A549 (cell line): Measurements from ENCODE around the gene HSPA2. TPM values are rescaled to one million over a fixed set of nuclear protein-coding genes. Genes with fewer than 3 reads are reported as not detected.

ENCODE experiments used
- ATAC-seq, 2 experiments: fragments of 200-7000 bp in 1 of 2; fragments of >200 bp in 1 of 2; cut with Nextera tagmentation in 1 of 2; cut with Tn5 transposase in 1 of 2; 3 replicates each; pipeline versions ENCODE4 v1.8.0 to v1.9.1; 2018 to 2020; ENCODE audit warnings: mild to moderate bottlenecking in 1 of 2, moderate library complexity in 1 of 2
- CTCF ChIA-PET: fragments of 300-600 bp; sonication (Branson Sonifier 250); formaldehyde crosslinking; extraction: SDS; loops from one replicate; lab custom pipeline; 2021; ENCODE audit warnings: antibody characterized with exemption, inconsistent platforms; lab: Yijun Ruan, JAX
- POLR2A ChIA-PET: fragments of 350-600 bp; formaldehyde crosslinking; extraction: SDS; loops from one replicate; lab custom pipeline; 2021; ENCODE audit warnings: antibody characterized with exemption, inconsistent platforms; lab: Yijun Ruan, JAX
- DNase-seq, 2 experiments: peaks; one replicate each; pipeline versions ENCODE4 v3.0.0 to v3.0.0-alpha.2; 2011 to 2016; ENCODE audit warnings: low read depth in 1 of 2, low spot score in 1 of 2
- FAIRE-seq: peaks from 2 replicates; lab custom pipeline; 2011; peaks lifted over from hg19 to GRCh38; lab: Jason Lieb, UNC
- H3K27ac ChIP-seq, 2 experiments: fragments of >200 bp; sonication (Bioruptor Twin); formaldehyde crosslinking; 3 replicates each; pipeline ENCODE4 v1.5.1; 2016 to 2017
- H3K4me1 ChIP-seq: fragments of >200 bp; sonication (Bioruptor Twin); formaldehyde crosslinking; 3 replicates; pipeline ENCODE4 v1.6.1; 2016
- H3K4me2 ChIP-seq: fragments of >200 bp; sonication (Bioruptor Twin); formaldehyde crosslinking; 3 replicates; pipeline ENCODE4 v1.6.1; 2016
- H3K4me3 ChIP-seq: fragments of >200 bp; sonication (Bioruptor Twin); formaldehyde crosslinking; 3 replicates; pipeline ENCODE4 v1.5.1; 2016
- H3K9me3 ChIP-seq: fragments of >200 bp; sonication (Bioruptor Twin); formaldehyde crosslinking; 3 replicates; pipeline ENCODE4 v1.6.1; 2016
- CBX8 ChIP-seq: fragments of 200-600 bp; sonication (generic); IDR thresholded peaks from 2 replicates; pipeline ENCODE4 v1.6.1; 2016
- CEBPB ChIP-seq, 2 experiments: fragments of >200 bp in 1 of 2; sonication (Bioruptor Twin) in 1 of 2; formaldehyde crosslinking in 1 of 2; IDR thresholded peaks; 2 replicates each; pipeline ENCODE4 v1.6.1; 2012 to 2016
- CHD2 ChIP-seq: fragments of 150-350 bp; IDR thresholded peaks from 2 replicates; pipeline ENCODE4 v1.6.1; 2014; ENCODE audit warnings: low read length; ENCODE audit not compliant: partially characterized antibody
- CHD4 ChIP-seq: fragments of 200-600 bp; sonication (generic); IDR thresholded peaks from 2 replicates; pipeline ENCODE4 v1.6.1; 2016; ENCODE audit warnings: antibody characterized with exemption, mild to moderate bottlenecking, borderline replicate concordance
- EP300 ChIP-seq, 2 experiments: fragments of >200 bp; sonication (Bioruptor Twin); formaldehyde crosslinking; IDR thresholded peaks; 2 replicates in 1 of 2; 3 replicates in 1 of 2; pipeline ENCODE4 v1.6.1; 2016 to 2017
- ESRRA ChIP-seq: fragments of 150-350 bp; IDR thresholded peaks from 2 replicates; pipeline ENCODE4 v1.6.1; 2014; ENCODE audit warnings: mild to moderate bottlenecking, low read length, borderline replicate concordance
- FOSB ChIP-seq: fragments of 250-450 bp; sonication (Bioruptor Pico); IDR thresholded peaks from 2 replicates; pipeline ENCODE4 v1.5.0; 2020; ENCODE audit warnings: mild to moderate bottlenecking, moderate library complexity
- FOXS1 ChIP-seq: fragments of 250-450 bp; sonication (Bioruptor Pico); IDR thresholded peaks from 2 replicates; pipeline ENCODE4 v1.5.0; 2020; ENCODE audit warnings: mild to moderate bottlenecking, moderate library complexity
- HDAC2 ChIP-seq: fragments of 200-600 bp; sonication (generic); IDR thresholded peaks from 2 replicates; pipeline ENCODE4 v1.6.1; 2016
- HOXA7 ChIP-seq: fragments of 250-450 bp; sonication (Bioruptor Pico); IDR thresholded peaks from 2 replicates; pipeline ENCODE4 v1.5.0; 2020; ENCODE audit warnings: mild to moderate bottlenecking, moderate library complexity
- MAZ ChIP-seq: fragments of 150-350 bp; IDR thresholded peaks from 2 replicates; pipeline ENCODE4 v1.6.1; 2014; ENCODE audit warnings: antibody characterized with exemption, low read depth, low read length, borderline replicate concordance
- PHF8 ChIP-seq: fragments of 200-600 bp; sonication (generic); IDR thresholded peaks from 2 replicates; pipeline ENCODE4 v1.6.1; 2016; ENCODE audit warnings: low read depth, mild to moderate bottlenecking, antibody characterized with exemption, moderate library complexity, borderline replicate concordance
- POLR2A ChIP-seq: IDR thresholded peaks from 2 replicates; pipeline ENCODE4 v1.6.1; 2012; ENCODE audit warnings: mild to moderate bottlenecking, low read length
- POLR2AphosphoS2 ChIP-seq: conservative IDR thresholded peaks from 2 replicates; pipeline ENCODE4 v1.6.1; 2012; ENCODE audit warnings: low read length, improper control_type of control experiment, inconsistent platforms
- RCOR1 ChIP-seq: fragments of 150-350 bp; IDR thresholded peaks from 2 replicates; pipeline ENCODE4 v1.6.1; 2014; ENCODE audit warnings: antibody characterized with exemption, low read length, low read depth
- RFX5 ChIP-seq: fragments of 450-650 bp; IDR thresholded peaks from 2 replicates; pipeline ENCODE4 v1.7.1; 2014; ENCODE audit warnings: antibody characterized with exemption, mild to moderate bottlenecking, moderate library complexity
- SREBF2 ChIP-seq: fragments of 450-650 bp; IDR thresholded peaks from 2 replicates; pipeline ENCODE4 v1.6.1; 2014; ENCODE audit warnings: mild to moderate bottlenecking, moderate library complexity
- TFCP2L1 ChIP-seq: fragments of 250-450 bp; sonication (Bioruptor Pico); IDR thresholded peaks from 2 replicates; pipeline ENCODE4 v1.5.0; 2021; ENCODE audit warnings: mild to moderate bottlenecking
- ZC3H11A ChIP-seq: fragments of 450-650 bp; IDR thresholded peaks from 2 replicates; pipeline ENCODE4 v1.6.1; 2014; ENCODE audit warnings: antibody characterized with exemption, mild to moderate bottlenecking
- ZFP36 ChIP-seq: fragments of 450-650 bp; IDR thresholded peaks from 2 replicates; pipeline ENCODE4 v1.6.1; 2014; ENCODE audit warnings: borderline replicate concordance; ENCODE audit not compliant: partially characterized antibody
- ZNF302 ChIP-seq: fragments of 250-450 bp; sonication (Bioruptor Pico); IDR thresholded peaks from 2 replicates; pipeline ENCODE4 v1.9.0; 2021; ENCODE audit warnings: inconsistent platforms, mild to moderate bottlenecking, moderate library complexity
- WGBS: methylation state at CpG from one replicate; pipeline ENCODE4 v1.1.6; 2017; ENCODE audit errors: missing lambda C conversion rate; 5-methylcytosine and 5-hydroxymethylcytosine counted together
- polyA plus RNA-seq, 4 experiments: library from polyadenylated mRNA; depleted of rRNA in 3 of 4; stranded (reverse); fragments of >200 nt; fragmentation: RNase III in 1 of 4; extraction: RNeasy Plus Mini Kit Qiagen cat#74134 plus additional on column Dnase treatment in 1 of 4; gene quantifications; 2 replicates in 3 of 4; 3 replicates in 1 of 4; pipeline ENCODE4 v1.2.3, GENCODE V29; 2011 to 2017
- TF ChIP-seq, protein P1 (sequence below): IDR thresholded peaks from 2 replicates; pipeline ENCODE4 v1.6.1; 2012
- TF ChIP-seq, protein P2 (sequence below): IDR thresholded peaks from 2 replicates; pipeline ENCODE4 v1.6.1; 2012
- TF ChIP-seq, protein P3 (sequence below): fragments of 250-450 bp; sonication (Bioruptor Pico); IDR thresholded peaks from 2 replicates; pipeline ENCODE4 v1.5.0; 2020; ENCODE audit warnings: low read depth, mild to moderate bottlenecking, moderate library complexity
- TF ChIP-seq, protein P4 (sequence below): IDR thresholded peaks from 2 replicates; pipeline ENCODE4 v1.6.1; 2012; ENCODE audit warnings: low read depth, borderline replicate concordance
- TF ChIP-seq, protein P5 (sequence below): fragments of >200 bp; sonication (Bioruptor Twin); formaldehyde crosslinking; IDR thresholded peaks from 3 replicates; pipeline ENCODE4 v1.6.1; 2016

The HSPA2 gene
- polyA plus RNA-seq, 2 of the 4 experiments (the other 2 are of a cell fraction) = 59.9 to 156 TPM

DNA sequence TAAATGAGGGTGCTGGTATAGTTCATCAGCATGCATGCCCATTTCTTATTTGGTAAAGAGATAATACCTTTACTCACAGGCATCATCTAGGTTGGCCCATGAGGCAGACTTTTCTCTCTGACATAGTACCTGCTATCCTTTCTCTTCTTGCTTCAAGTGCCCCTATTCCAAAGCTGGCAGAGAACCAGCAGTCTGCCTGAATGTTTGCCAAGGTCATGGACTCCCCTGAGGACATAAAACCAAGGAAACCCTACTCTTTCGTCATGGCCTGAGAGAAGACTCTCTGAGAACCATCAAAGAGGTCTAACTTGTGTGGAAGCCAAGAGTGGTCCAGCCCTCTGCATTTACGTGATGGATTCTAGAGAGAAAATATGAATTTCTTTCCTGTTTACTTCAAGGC is 21.1 kb downstream of the HSPA2 start (continued):
- no peak for TF ChIP-seq EP300 (IDR thresholded peaks at IDR 0.05)

DNA sequence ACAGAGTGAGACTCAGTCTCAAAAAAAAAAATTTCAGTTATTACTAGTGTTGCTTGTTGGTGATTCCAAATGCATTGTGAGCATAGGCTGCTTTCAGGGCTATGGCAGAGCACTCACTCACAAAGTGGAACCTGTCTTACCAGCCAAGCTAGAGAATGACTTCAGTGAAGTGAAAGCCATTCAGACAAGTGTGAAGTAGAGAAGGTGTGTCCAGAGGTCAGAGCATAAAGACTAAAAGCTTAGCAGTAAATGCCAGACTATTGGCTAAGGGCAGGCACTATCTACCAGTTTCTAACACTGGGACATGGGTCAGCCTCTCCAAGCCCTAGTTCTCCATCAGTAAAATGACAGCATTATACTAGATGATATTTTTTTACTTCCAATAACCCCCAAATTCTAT is 21.9 kb downstream of the HSPA2 start:
- DNase-seq (no peak), FAIRE-seq (no peak)
- H3K4me1 ChIP-seq = peaks cover 15% of the 10 kb centered on the region
- no peak overlapping the region for H3K27ac ChIP-seq
- ChIA-PET POLR2A (no interaction called here), CTCF (interaction anchor here (0.5 to 4.1 kb wide), 4 partner anchors 22 to 348 kb away, joined by 3 to 18 read pairs (median 4); partner anchors contain the start of gene HSPA2)
- H3K4me3 ChIP-seq = no peak overlapping the region
- TF ChIP-seq CHD2 = no peak
- TF ChIP-seq ZFP36 = no peak
- TF ChIP-seq ZNF302 (CRISPR knock-in tag) = no peak
- TF ChIP-seq RFX5 = no peak
- TF ChIP-seq HOXA7 (CRISPR knock-in tag) = no peak
- TF ChIP-seq FOSB (CRISPR knock-in tag) = no peak
- TF ChIP-seq, protein P1, sequence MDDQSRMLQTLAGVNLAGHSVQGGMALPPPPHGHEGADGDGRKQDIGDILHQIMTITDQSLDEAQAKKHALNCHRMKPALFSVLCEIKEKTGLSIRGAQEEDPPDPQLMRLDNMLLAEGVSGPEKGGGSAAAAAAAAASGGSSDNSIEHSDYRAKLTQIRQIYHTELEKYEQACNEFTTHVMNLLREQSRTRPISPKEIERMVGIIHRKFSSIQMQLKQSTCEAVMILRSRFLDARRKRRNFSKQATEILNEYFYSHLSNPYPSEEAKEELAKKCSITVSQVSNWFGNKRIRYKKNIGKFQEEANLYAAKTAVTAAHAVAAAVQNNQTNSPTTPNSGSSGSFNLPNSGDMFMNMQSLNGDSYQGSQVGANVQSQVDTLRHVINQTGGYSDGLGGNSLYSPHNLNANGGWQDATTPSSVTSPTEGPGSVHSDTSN = no peak
- no peak for TF ChIP-seq TFCP2L1 (CRISPR knock-in tag)
- no peak for TF ChIP-seq FOXS1 (CRISPR knock-in tag)
- TF ChIP-seq, protein P2, sequence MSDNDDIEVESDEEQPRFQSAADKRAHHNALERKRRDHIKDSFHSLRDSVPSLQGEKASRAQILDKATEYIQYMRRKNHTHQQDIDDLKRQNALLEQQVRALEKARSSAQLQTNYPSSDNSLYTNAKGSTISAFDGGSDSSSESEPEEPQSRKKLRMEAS = no peak
- no peak for TF ChIP-seq POLR2A
- no peak for TF ChIP-seq POLR2AphosphoS2
- no peak for TF ChIP-seq MAZ
- no peak for TF ChIP-seq CHD4
- TF ChIP-seq, protein P3, sequence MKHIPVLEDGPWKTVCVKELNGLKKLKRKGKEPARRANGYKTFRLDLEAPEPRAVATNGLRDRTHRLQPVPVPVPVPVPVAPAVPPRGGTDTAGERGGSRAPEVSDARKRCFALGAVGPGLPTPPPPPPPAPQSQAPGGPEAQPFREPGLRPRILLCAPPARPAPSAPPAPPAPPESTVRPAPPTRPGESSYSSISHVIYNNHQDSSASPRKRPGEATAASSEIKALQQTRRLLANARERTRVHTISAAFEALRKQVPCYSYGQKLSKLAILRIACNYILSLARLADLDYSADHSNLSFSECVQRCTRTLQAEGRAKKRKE (CRISPR knock-in tag) = no peak
- TF ChIP-seq ZC3H11A = no peak
- TF ChIP-seq, all 56 proteins: peak for 0
- no peaks in the 10 kb centered on the region for H3K9me3 ChIP-seq
- no peak overlapping the region for H3K4me2 ChIP-seq
- no peak for ATAC-seq

DNA sequence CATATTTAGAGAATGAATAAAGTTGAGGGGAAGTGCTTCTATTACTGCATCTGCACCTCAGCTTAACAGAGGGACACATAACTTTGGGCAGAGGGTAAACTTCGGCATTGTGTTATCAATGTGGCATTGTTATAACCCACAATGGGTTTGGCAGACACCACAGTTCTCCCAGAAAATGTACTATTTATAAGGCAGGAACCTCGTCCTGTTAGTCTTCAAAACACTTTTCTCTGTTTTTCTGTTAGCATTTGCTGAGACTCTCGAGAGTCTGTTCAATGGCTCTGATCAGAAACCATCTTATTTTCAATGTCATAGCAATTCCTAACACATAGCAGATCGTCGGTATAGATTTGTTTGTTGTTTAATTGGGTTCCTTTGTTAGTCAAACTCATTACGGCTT is 23.2 kb downstream of the HSPA2 start:
- FAIRE-seq = no peak
- CTCF ChIA-PET = interaction anchor here (4.1 kb wide), 1 partner anchor 73 kb away, joined by 18 read pairs; no protein-coding TSS in a partner anchor
- TF ChIP-seq CEBPB (IDR thresholded peaks at IDR 0.05) (no peak), HDAC2 (no peak), RCOR1 (no peak), ZC3H11A (no peak), PHF8 (no peak), CHD2 (no peak), SREBF2 (no peak), FOXS1 (CRISPR knock-in tag) (no peak), CBX8 (no peak), ESRRA (no peak)
- TF ChIP-seq, protein P4, sequence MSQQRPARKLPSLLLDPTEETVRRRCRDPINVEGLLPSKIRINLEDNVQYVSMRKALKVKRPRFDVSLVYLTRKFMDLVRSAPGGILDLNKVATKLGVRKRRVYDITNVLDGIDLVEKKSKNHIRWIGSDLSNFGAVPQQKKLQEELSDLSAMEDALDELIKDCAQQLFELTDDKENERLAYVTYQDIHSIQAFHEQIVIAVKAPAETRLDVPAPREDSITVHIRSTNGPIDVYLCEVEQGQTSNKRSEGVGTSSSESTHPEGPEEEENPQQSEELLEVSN = no peak
- TF ChIP-seq, protein P5, sequence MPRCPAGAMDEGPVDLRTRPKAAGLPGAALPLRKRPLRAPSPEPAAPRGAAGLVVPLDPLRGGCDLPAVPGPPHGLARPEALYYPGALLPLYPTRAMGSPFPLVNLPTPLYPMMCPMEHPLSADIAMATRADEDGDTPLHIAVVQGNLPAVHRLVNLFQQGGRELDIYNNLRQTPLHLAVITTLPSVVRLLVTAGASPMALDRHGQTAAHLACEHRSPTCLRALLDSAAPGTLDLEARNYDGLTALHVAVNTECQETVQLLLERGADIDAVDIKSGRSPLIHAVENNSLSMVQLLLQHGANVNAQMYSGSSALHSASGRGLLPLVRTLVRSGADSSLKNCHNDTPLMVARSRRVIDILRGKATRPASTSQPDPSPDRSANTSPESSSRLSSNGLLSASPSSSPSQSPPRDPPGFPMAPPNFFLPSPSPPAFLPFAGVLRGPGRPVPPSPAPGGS = no peak
- TF ChIP-seq, all 56 proteins: peak for 0
- no peak for ATAC-seq
- no peak overlapping the region for H3K27ac ChIP-seq
- 74% methylated on average over 6 of the region's 6 CpGs for WGBS
- H3K4me3 ChIP-seq = no peak overlapping the region
- H3K4me2 ChIP-seq = no peak overlapping the region
- peaks cover 26% of the 10 kb centered on the region for H3K4me1 ChIP-seq
- no peaks in the 10 kb centered on the region for H3K9me3 ChIP-seq
- no peak for DNase-seq
- POLR2A ChIA-PET = interaction anchor here (1.9 kb wide), 1 partner anchor 23 kb away, joined by 8 read pairs; the partner anchor contains the start of gene HSPA2
